Keratinocyte (primary cell): ENCODE results near the gene RPAIN.

ENCODE experiments used
- CTCF ChIP-seq, 3 experiments: IDR thresholded peaks in 1 of 3; conservative IDR thresholded peaks in 1 of 3; optimal IDR thresholded peaks in 1 of 3; 2 replicates in 2 of 3; 3 replicates in 1 of 3; pipeline versions ENCODE3 to v1.5.1; 2011; ENCODE audit warnings: low read length in 3 of 3, mild to moderate bottlenecking in 3 of 3, moderate library complexity in 2 of 3, control low read depth in 1 of 3, inconsistent platforms in 1 of 3; ENCODE audit not compliant: insufficient read depth in 2 of 3; ENCODE audit errors: extremely low read depth in 1 of 3
- EZH2 ChIP-seq: IDR thresholded peaks from one replicate; pipeline ENCODE4 v1.6.1; 2012; ENCODE audit warnings: inconsistent platforms, mild to moderate bottlenecking, low read length, moderate library complexity

GRCh38 chr17:5370411-5370810 is 49.6 kb upstream of the RPAIN start:
- no peak for TF ChIP-seq CTCF (optimal IDR thresholded peaks at IDR 0.05 in 1 of 3, IDR thresholded peaks at IDR 0.05 in 1 of 3, conservative IDR thresholded peaks at IDR 0.05 in 1 of 3; ENCODE audit: extremely low read depth in 1 of 3, insufficient read depth in 2 of 3, low read length in 3 of 3)
- TF ChIP-seq EZH2, result no peak
